Smooth muscle cell (in vitro differentiated cells): ENCODE results near the gene OR5K1. TPM values are rescaled to one million over a fixed set of nuclear protein-coding genes. Genes with fewer than 3 reads are reported as not detected.

Source experiments
- DNase-seq: peaks from one replicate; lab custom pipeline; 2025; ENCODE audit not compliant: unreplicated experiment; lab: John Stamatoyannopoulos, UW
- H2AFZ ChIP-seq: fragments of 200-600 bp; sonication (generic); 2 replicates; pipeline ENCODE4 v1.6.0; 2016; ENCODE audit warnings: antibody characterized with exemption, low read depth, mild to moderate bottlenecking
- H3F3A ChIP-seq: fragments of 200-600 bp; sonication (generic); 2 replicates; pipeline ENCODE4 v1.6.0; 2017; ENCODE audit warnings: antibody characterized with exemption, low read depth
- H3K27ac ChIP-seq: fragments of 200-600 bp; sonication (generic); 2 replicates; pipeline ENCODE4 v1.5.1; 2016; ENCODE audit warnings: low read depth, mild to moderate bottlenecking
- H3K27me3 ChIP-seq: fragments of 200-600 bp; sonication (generic); 2 replicates; pipeline ENCODE4 v1.6.1; 2016; ENCODE audit warnings: low read depth, mild to moderate bottlenecking
- H3K36me3 ChIP-seq: fragments of 200-600 bp; sonication (generic); 2 replicates; pipeline ENCODE4 v1.5.1; 2016; ENCODE audit warnings: low read depth
- H3K4me1 ChIP-seq: fragments of 200-600 bp; sonication (generic); 2 replicates; pipeline ENCODE4 v1.5.1; 2016; ENCODE audit warnings: low read depth
- H3K4me2 ChIP-seq: fragments of 200-600 bp; sonication (generic); 2 replicates; pipeline ENCODE4 v1.6.0; 2016; ENCODE audit warnings: mild to moderate bottlenecking
- H3K4me3 ChIP-seq: fragments of 200-600 bp; sonication (generic); 2 replicates; pipeline ENCODE4 v1.5.1; 2016; ENCODE audit warnings: mild to moderate bottlenecking
- H3K79me2 ChIP-seq: fragments of 200-600 bp; sonication (generic); 2 replicates; pipeline ENCODE4 v1.6.0; 2016; ENCODE audit warnings: low read depth, mild to moderate bottlenecking
- H3K9ac ChIP-seq: fragments of 200-600 bp; sonication (generic); 2 replicates; pipeline ENCODE4 v1.6.0; 2016; ENCODE audit warnings: low read depth
- H3K9me3 ChIP-seq: fragments of 200-600 bp; sonication (generic); replicated peaks from 2 replicates; pipeline ENCODE4 v1.5.1; 2016; ENCODE audit warnings: low read depth
- H4K20me1 ChIP-seq: fragments of 200-600 bp; sonication (generic); 2 replicates; pipeline ENCODE4 v1.6.0; 2016; ENCODE audit warnings: low read depth
- CTCF ChIP-seq: fragments of 200-600 bp; sonication (generic); IDR thresholded peaks from 2 replicates; pipeline ENCODE4 v1.5.1; 2017; ENCODE audit warnings: borderline replicate concordance, mild to moderate bottlenecking, antibody characterized with exemption; ENCODE audit not compliant: insufficient read depth, poor library complexity, severe bottlenecking
- WGBS: methylation state at CpG from one replicate; pipeline ENCODE4 v1.1.7; 2016; ENCODE audit warnings: low lambda C conversion rate; 5-methylcytosine and 5-hydroxymethylcytosine counted together
- polyA plus RNA-seq: library from polyadenylated mRNA; unstranded; fragments of >200 nt; fragmentation: Nextera tagmentation; extraction: Ambion mirVana; gene quantifications from 2 replicates; pipeline ENCODE4 v1.2.1, GENCODE V29; 2016
- total RNA-seq: library from RNA; depleted of rRNA; stranded (reverse); fragments of >200 nt; gene quantifications from 2 replicates; pipeline ENCODE4 v1.2.3, GENCODE V29; 2014

The OR5K1 gene
- total and polyA plus RNA-seq, 2 experiments from 2014 or later, result not detected

GRCh38 chr3:98501270-98501669 lies 38.3 kb downstream of the OR5K1 start:
- H3K9me3 ChIP-seq, result no peaks in the 10 kb centered on the region
- H3K4me2 ChIP-seq, result no peak overlapping the region
- no peaks in the 10 kb centered on the region for H3K27me3 ChIP-seq
- no peak for TF ChIP-seq CTCF
- H3K36me3 ChIP-seq, result no peaks in the 10 kb centered on the region
- H3K9ac ChIP-seq, result no peak overlapping the region
- H3K79me2 ChIP-seq, result no peaks in the 10 kb centered on the region
- WGBS, result 98% methylated on average over 4 of the region's 4 CpGs
- H3K27ac ChIP-seq, result no peak overlapping the region
- H3K4me1 ChIP-seq, result no peaks in the 10 kb centered on the region
- DNase-seq, result no peak
- no peaks in the 10 kb centered on the region for H4K20me1 ChIP-seq
- no peaks in the 10 kb centered on the region for H3F3A ChIP-seq
- no peak overlapping the region for H2AFZ ChIP-seq
- H3K4me3 ChIP-seq, result no peak overlapping the region

GRCh38 chr3:98501863-98502576 lies 39.0 kb downstream of the OR5K1 start:
- Histone ChIP-seq H3K9ac (no peak overlapping the region), H3K27me3 (no peaks in the 10 kb centered on the region), H3K27ac (no peak overlapping the region), H3F3A (no peaks in the 10 kb centered on the region), H3K36me3 (no peaks in the 10 kb centered on the region), H3K4me2 (no peak overlapping the region), H3K9me3 (no peaks in the 10 kb centered on the region), H3K79me2 (no peaks in the 10 kb centered on the region), H4K20me1 (no peaks in the 10 kb centered on the region), H3K4me3 (no peak overlapping the region), H2AFZ (no peak overlapping the region), H3K4me1 (no peaks in the 10 kb centered on the region)
- DNase-seq, result no peak
- 93% methylated on average over 5 of the region's 5 CpGs for WGBS
- no peak for TF ChIP-seq CTCF

GRCh38 chr3:98504539-98504938 lies 41.5 kb downstream of the OR5K1 start:
- Histone ChIP-seq H3F3A (no peaks in the 10 kb centered on the region), H3K79me2 (no peaks in the 10 kb centered on the region), H4K20me1 (no peaks in the 10 kb centered on the region), H3K9me3 (no peaks in the 10 kb centered on the region), H3K9ac (no peak overlapping the region), H3K4me2 (peak overlapping the region; percentile 75), H2AFZ (no peak overlapping the region), H3K36me3 (no peaks in the 10 kb centered on the region), H3K27ac (peak overlapping the region; percentile 76), H3K4me1 (no peaks in the 10 kb centered on the region), H3K27me3 (no peaks in the 10 kb centered on the region), H3K4me3 (no peak overlapping the region)
- no peak for DNase-seq
- 13% methylated on average over 4 of the region's 4 CpGs for WGBS
- TF ChIP-seq CTCF, result no peak

GRCh38 chr3:98508582-98508981 lies 45.6 kb downstream of the OR5K1 start:
- Histone ChIP-seq H2AFZ (no peak overlapping the region), H3K9me3 (no peaks in the 10 kb centered on the region), H3K9ac (no peak overlapping the region), H3K4me3 (no peak overlapping the region), H3K79me2 (no peaks in the 10 kb centered on the region), H3F3A (no peaks in the 10 kb centered on the region), H3K27me3 (no peaks in the 10 kb centered on the region), H3K36me3 (no peaks in the 10 kb centered on the region), H3K4me2 (no peak overlapping the region), H4K20me1 (no peaks in the 10 kb centered on the region), H3K4me1 (no peaks in the 10 kb centered on the region), H3K27ac (no peak overlapping the region)
- no peak for DNase-seq
- no peak for TF ChIP-seq CTCF
- WGBS, result 96% methylated on average over 2 of the region's 2 CpGs
